ENCODE data around the gene LRRFIP1. TPM values are rescaled to one million over a fixed set of nuclear protein-coding genes. Genes with fewer than 3 reads are reported as not detected.

LRRFIP1 gene
- total and polyA plus RNA-seq, 4 donors, result 79.7 to 194 (median 94.1) TPM

- Histone ChIP-seq H3K9ac (ENCODE audit: insufficient read depth in 1 of 2, low read length in 2 of 2) (peak overlapping the region in 1 of 2 donors; percentile 58), H3K4me3 (no peak overlapping the region)
- DNase-seq, result no peak
Measured at GRCh38 chr2:237701859-237702390, 74.5 kb downstream of the LRRFIP1 start.

DNA sequence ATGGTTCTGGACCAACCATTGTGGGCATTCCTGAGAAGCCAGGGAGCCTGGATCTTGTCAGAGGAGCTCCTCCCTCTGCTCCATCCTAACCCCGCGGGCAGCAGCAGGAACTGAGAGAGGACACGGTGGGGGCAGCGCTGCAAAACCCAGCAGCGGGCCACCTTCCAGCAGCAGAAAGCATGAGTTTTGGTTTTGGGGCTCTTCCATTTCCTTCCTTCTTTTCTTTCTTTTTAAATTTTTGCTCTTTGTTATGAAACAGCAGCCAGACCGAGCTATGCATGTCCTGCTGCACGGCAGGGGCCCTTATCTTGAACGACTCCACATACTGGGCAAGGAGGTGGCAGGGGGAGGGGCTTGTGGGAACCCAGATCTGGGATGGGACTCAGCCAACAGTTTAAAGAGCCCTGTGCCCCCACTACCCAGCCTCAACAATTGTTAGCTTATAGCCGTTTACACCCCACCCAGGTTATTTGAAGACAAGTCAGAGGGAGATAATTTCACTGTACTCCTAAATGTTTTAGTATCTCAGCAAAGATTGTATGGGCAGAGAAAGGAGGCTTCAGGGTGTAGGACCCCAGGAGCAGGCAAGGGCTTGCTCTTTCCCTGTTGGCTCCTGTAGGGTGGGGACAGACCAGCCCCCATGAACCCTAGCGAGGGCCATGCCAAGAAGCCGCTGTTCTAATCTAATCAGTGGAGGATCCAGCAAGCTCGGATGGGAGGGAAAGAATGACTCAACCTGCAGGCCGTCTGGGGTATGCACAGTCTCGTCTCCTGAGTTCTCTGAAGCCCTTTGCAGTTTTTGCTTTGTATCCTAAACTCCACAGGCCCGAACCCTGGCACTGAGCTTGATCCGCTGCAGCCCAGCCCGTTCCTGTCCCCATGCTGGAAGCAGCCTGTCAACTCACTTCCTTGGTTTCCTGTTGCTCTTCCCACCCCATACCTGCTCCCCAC lies 75.3 kb downstream of the LRRFIP1 start:
- Histone ChIP-seq H3K4me1 (ENCODE audit: control insufficient read depth in 5 of 5, insufficient read depth in 5 of 5, low read length in 5 of 5) (peaks cover 27 to 74% (median 62%) of the 10 kb centered on the region in 5 donors), H3K27me3 (ENCODE audit: control insufficient read depth in 3 of 3, insufficient read depth in 3 of 3, low read length in 2 of 3) (no peaks in the 10 kb centered on the region), H3K36me3 (ENCODE audit: control insufficient read depth in 4 of 4, insufficient read depth in 4 of 4, low read length in 4 of 4) (no peaks in the 10 kb centered on the region), H3K27ac (ENCODE audit: low read depth in 1 of 2, low read length in 1 of 2) (peak overlapping the region; percentile 73 to 77), H3K9ac (ENCODE audit: insufficient read depth in 1 of 2, low read length in 2 of 2) (peak overlapping the region; percentile 12 to 58), H3K9me3 (ENCODE audit: control insufficient read depth in 4 of 4, insufficient read depth in 3 of 4, low read length in 3 of 4) (no peaks in the 10 kb centered on the region), H3K4me3 (no peak overlapping the region)
- DNase-seq, result peak; percentile 69 to 71 (median 71)
- TF ChIP-seq CTCF (IDR thresholded peaks at IDR 0.05; ENCODE audit: control extremely low read depth, extremely low read depth), result no peak
- ATAC-seq (ENCODE audit: insufficient read depth, low FRiP score), result no peak
- WGBS, 2 donors, result 4 to 10% methylated on average over 17 of the region's 17 CpGs

More at GRCh38 chr2:237701859-237702390, 74.5 kb downstream of the LRRFIP1 start:
- no peaks in the 10 kb centered on the region for H3K36me3 ChIP-seq (ENCODE audit: control insufficient read depth in 4 of 4, insufficient read depth in 4 of 4, low read length in 4 of 4)
- no peak for TF ChIP-seq CTCF (IDR thresholded peaks at IDR 0.05; ENCODE audit: control extremely low read depth, extremely low read depth)
- WGBS, 2 donors, result 36 to 45% methylated on average over 10 of the region's 10 CpGs
- peaks cover 20 to 72% (median 58%) of the 10 kb centered on the region in 5 donors for H3K4me1 ChIP-seq (ENCODE audit: control insufficient read depth in 5 of 5, insufficient read depth in 5 of 5, low read length in 5 of 5)
- no peaks in the 10 kb centered on the region for H3K27me3 ChIP-seq (ENCODE audit: control insufficient read depth in 3 of 3, insufficient read depth in 3 of 3, low read length in 2 of 3)
- H3K9me3 ChIP-seq (ENCODE audit: control insufficient read depth in 4 of 4, insufficient read depth in 3 of 4, low read length in 3 of 4), result no peaks in the 10 kb centered on the region
- ATAC-seq (ENCODE audit: insufficient read depth, low FRiP score), result no peak
- peak overlapping the region; percentile 73 to 77 for H3K27ac ChIP-seq (ENCODE audit: low read depth in 1 of 2, low read length in 1 of 2)

- Histone ChIP-seq H3K9me3 (ENCODE audit: control insufficient read depth in 4 of 4, insufficient read depth in 3 of 4, low read length in 3 of 4) (no peaks in the 10 kb centered on the region), H3K36me3 (ENCODE audit: control insufficient read depth in 4 of 4, insufficient read depth in 4 of 4, low read length in 4 of 4) (peaks cover 0 to 8% (median 2%) of the 10 kb centered on the region in 4 donors), H3K27ac (ENCODE audit: low read depth in 1 of 2, low read length in 1 of 2) (peak overlapping the region; percentile 72 to 77), H3K4me3 (no peak overlapping the region), H3K9ac (ENCODE audit: insufficient read depth in 1 of 2, low read length in 2 of 2) (no peak overlapping the region), H3K27me3 (ENCODE audit: control insufficient read depth in 3 of 3, insufficient read depth in 3 of 3, low read length in 2 of 3) (no peaks in the 10 kb centered on the region), H3K4me1 (ENCODE audit: control insufficient read depth in 5 of 5, insufficient read depth in 5 of 5, low read length in 5 of 5) (peaks cover 31 to 63% (median 54%) of the 10 kb centered on the region in 5 donors)
- DNase-seq (no peak), ATAC-seq (ENCODE audit: insufficient read depth, low FRiP score) (no peak)
- TF ChIP-seq CTCF (IDR thresholded peaks at IDR 0.05; ENCODE audit: control extremely low read depth, extremely low read depth), result no peak
- WGBS, 2 donors, result 72 to 77% methylated on average over 15 of the region's 15 CpGs
Measured at GRCh38 chr2:237704501-237705434, 77.4 kb downstream of the LRRFIP1 start.
